ENCODE results near the gene GAS1.

Gene GAS1

DNA sequence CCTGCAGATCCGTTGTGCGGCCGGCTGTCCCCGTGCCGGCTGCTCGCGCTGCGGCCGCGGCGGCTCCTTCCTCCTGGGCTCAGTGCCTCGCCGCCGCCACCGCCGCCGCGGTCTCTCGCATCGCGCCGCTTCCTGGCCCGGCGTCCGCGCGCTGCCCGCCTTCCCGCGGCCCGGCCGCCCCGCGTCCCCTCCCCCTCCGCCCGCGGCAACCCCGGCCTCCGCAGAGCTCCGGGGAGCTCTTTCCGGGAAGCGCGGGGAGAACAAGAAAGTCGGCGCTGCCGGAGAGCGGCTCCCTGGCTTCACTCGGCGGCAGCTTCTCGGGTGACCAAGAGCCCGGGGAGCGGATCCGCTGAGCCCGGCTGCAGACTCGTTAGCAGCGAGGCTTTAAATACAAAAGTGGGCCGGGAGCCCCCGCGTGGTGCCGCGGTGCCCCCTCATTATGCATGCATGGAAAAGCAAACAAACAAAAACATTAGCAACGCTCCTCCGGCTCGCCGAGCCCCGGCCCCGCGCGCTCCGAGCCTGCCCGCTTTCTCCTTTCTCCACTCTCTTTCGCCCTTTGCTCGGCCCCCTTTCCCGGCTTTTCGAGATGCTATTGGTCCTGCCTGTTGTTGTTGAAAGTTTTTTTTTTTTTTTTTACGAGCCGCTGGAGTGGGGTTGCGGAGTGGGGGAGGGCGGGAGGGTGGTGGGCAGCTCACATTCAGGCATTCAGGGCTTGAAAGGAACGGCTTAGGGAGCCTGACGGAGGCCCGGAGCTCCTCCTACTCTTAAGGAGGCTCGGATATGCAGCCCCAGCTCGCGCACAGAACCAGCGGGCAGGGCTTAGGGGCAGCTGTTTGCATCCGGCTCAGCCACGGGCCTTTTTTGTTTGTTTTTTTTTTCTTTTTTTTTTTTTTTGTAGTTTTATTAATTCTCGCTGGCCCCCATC, at the start of gene GAS1:
GAS1 (minus strand) TSS at position 361 of the 928 bp plus-strand sequence. CDS start 727 bp downstream, outside the sequence.
- DNase-seq (ENCODE audit: low spot score), result peak; percentile 96

DNA sequence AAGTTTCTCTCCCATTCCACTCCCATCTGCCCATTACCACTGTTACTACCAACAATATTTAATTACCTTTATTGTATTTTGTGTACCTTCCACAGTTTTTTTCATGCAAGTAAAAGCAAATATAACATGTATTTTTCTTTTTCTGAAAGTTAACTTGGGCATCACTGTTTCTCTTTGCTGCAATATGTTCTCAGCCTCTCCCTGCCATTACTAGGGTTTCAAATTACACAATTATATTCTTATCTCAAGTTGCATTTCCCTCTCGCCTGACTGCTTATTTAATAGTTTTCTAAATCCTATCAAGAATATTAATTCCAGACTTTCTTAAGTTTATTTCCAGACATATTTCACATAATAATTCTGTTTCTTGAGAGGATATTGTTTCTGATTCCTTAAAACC, 46.9 kb upstream of the GAS1 start:
- DNase-seq (ENCODE audit: low spot score), result no peak

DNA sequence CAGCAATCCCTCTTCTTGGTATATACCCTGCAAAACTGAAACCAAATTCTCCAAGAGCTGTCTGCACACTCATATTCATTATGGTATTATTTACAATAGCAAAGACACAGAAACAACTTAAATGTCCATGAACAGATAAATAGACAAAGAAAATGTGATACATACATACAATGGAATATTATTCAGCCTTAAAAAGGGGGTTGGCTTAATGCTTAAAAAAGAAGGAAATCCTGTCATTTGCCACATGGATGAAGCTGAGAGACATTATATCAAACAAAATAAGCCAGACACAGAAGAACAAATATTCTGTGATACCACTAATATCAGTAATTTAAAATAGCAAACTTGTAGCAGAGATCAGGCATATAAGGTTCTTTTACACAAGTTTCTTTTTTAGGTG, 46.5 kb upstream of the GAS1 start:
- DNase-seq (ENCODE audit: low spot score), result no peak

- DNase-seq (ENCODE audit: low spot score), result no peak
These were observed 43.8 kb upstream of the GAS1 start for GRCh38 chr9:86991077-86991476.

GRCh38 chr9:86990290-86990689, 43.0 kb upstream of the GAS1 start:
- no peak for DNase-seq (ENCODE audit: low spot score)

DNA sequence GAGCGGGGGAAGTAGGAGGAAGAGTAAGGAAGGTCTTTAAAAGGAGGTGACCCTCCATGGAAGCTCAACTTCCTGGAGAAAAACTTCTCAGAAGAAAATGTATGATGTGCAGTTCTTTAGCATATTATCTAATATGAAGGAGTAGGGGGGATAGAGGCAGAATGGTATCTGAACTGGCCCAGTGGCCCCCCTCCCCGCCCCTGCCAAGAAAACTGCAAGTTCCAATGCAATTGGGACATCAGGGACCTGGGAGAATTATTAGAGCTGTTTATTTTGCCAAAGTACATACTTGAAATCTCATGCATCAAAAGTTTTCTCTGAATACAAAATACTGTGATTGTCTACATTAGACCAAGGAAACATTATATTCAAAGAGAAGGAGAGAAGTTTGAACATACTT, 40.6 kb upstream of the GAS1 start:
- no peak for DNase-seq (ENCODE audit: low spot score)

GRCh38 chr9:86985132-86985647, 37.9 kb upstream of the GAS1 start:
- no peak for DNase-seq (ENCODE audit: low spot score)

DNA sequence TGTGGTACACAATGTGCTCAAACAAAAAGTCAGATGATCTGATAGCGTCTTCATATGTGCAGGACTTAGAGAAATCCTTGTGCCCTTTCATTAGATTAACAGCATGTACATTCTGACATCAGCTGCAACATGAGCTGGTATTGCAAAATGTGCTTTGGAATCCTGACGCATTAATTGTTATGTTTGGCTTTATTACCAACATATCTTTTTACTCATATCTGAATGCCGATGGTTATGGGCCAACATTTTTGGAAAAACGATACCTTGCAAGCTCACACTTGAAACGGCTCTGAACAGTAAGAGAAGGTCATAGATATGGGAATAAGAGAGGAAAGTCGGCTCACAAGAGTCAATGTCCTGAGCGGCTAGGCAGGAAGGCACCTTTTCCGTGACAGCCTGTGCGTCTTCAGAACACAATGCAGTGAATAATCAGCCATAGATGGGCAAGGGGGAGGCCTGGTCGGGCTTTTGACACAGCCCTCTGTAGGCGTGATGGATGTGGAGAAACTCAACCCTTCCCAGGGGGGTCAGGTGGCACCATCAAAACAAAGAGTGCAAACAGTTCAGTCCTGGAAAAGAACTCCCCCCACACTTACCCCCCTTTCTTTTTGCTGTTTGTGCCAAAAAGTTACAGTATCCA, 36.4 kb upstream of the GAS1 start:
- no peak for DNase-seq (ENCODE audit: low spot score)

- no peak for DNase-seq (ENCODE audit: low spot score)
These were observed 35.9 kb upstream of the GAS1 start for GRCh38 chr9:86983249-86983619.

GRCh38 chr9:86980802-86981201, 33.5 kb upstream of the GAS1 start:
- no peak for DNase-seq (ENCODE audit: low spot score)

DNA sequence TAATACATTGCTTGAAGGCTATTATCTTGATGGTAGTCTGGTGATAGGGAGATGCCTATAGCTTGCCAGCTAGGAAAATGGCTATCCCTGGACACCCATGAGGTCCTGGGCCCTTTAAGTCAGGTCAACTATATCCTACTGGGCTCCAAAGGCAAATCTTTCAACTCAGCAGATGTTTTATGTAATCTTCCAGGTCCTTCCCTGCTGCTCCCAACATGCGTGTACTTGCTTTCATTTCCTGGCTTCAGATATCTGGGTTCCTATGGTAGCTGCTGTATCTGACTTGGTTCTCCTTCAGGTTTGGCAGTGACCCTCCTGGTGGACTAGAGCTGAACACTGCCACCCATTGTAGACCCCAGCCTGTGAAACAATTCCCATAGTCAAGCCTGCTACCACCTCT, 32.4 kb upstream of the GAS1 start:
- DNase-seq (ENCODE audit: low spot score), result no peak

DNA sequence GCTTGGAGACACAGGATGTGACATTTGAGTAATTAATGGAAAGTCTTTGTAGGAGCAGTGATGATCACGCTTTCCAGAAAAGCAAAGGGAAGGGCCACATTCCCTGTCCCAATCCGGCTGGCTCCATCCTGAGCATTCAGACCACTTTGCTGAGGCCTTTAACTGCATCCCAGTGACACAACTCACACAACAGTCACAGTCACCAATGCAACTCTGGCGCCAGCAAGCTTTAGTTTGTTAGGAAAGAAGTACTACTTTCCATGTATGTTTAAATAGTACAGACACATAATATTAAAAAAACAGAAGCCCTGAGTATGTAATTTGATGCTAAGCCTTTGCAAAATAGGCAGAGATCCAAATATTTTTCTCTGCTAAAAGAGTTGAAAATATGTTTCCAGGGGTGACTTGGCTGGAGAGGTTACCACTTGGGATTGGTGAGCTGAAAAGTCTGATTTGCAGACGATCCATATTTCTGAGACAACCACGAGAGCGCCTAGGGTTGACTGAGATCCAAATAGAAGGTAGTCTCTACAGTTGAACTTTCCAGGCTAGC, 31.7 kb upstream of the GAS1 start:
- no peak for DNase-seq (ENCODE audit: low spot score)

DNA sequence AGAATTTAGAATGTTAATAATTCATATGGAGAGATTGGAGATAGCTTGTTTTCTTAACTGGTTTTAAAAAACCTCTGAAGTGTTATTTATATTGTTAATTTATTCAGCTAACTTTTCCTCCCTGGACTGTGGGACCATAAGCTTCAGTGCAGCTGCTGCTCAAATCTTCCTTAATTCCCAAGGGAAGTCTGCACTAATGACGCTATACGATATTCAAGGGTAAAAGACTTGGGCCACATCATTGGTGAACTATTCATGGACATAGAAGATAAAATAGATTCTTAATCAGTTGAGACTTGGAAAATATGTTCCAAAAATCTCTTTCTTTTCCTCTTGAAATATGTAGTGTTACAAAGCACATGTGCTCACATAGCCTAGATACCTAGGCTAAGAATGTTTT, 31.1 kb upstream of the GAS1 start:
- no peak for DNase-seq (ENCODE audit: low spot score)

GRCh38 chr9:86977205-86977835, 30.0 kb upstream of the GAS1 start:
- no peak for DNase-seq (ENCODE audit: low spot score)

- no peak for DNase-seq (ENCODE audit: low spot score)
These were observed 28.3 kb upstream of the GAS1 start for GRCh38 chr9:86975606-86976005.

GRCh38 chr9:86975036-86975435, 27.7 kb upstream of the GAS1 start:
- no peak for DNase-seq (ENCODE audit: low spot score)

- DNase-seq (ENCODE audit: low spot score), result no peak
These were observed 27.1 kb upstream of the GAS1 start for GRCh38 chr9:86974421-86974820.

- DNase-seq (ENCODE audit: low spot score), result no peak
These were observed 24.4 kb upstream of the GAS1 start for GRCh38 chr9:86971742-86972141.

GRCh38 chr9:86968258-86968920, 21.1 kb upstream of the GAS1 start:
- DNase-seq (ENCODE audit: low spot score), result no peak

- DNase-seq (ENCODE audit: low spot score), result no peak
These were observed 19.7 kb upstream of the GAS1 start for GRCh38 chr9:86966852-86967511.

GRCh38 chr9:86965636-86966395, 18.5 kb upstream of the GAS1 start:
- DNase-seq (ENCODE audit: low spot score), result no peak
